ENCODE measurements around the gene PRRG2. TPM values are rescaled to one million over a fixed set of nuclear protein-coding genes. Genes with fewer than 3 reads are reported as not detected.
"Not testable (repeated sequence)": the region's sequence is repeated elsewhere in the genome, so short reads cannot be mapped to it uniquely, and the experiment has no call there.

The PRRG2 gene
- total RNA-seq, 2 experiments from 2014 or later, result 1.5 to 1.6 TPM

GRCh38 chr19:49601482-49602038, 20.4 kb downstream of the PRRG2 start:
- Mint-ChIP-seq H3K4me3 (no peak overlapping the region), H3K4me1 (peaks cover 11% of the 10 kb centered on the region), H3K9me3 (no peaks in the 10 kb centered on the region), H3K27ac (no peak overlapping the region), H3K36me3 (peaks cover 13% of the 10 kb centered on the region), H3K27me3 (no peaks in the 10 kb centered on the region)
- no peak for DNase-seq

DNA sequence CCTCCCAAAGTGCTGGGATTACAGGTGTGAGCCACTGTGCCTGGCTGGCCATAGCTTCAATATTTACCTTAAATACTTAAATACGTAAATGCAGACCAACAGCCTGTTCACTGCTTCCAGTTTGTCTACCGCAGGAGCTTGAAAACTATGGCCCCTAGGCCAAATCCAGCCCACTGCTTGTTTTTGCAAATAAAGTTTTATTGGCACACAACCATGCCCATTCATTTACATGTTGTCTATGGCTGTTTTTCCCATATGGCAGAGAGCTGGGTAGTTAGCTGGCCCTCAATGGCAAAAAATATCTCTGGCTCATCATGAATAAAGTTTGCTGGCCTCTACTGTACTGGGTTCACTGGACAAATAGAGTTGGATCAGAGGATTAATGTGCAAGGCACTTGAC, 21.7 kb downstream of the PRRG2 start:
- H3K27me3 Mint-ChIP-seq, result no peaks in the 10 kb centered on the region
- H3K9me3 Mint-ChIP-seq, result no peaks in the 10 kb centered on the region
- no peak overlapping the region for H3K4me3 Mint-ChIP-seq
- peaks cover 11% of the 10 kb centered on the region for H3K4me1 Mint-ChIP-seq
- peaks cover 13% of the 10 kb centered on the region for H3K36me3 Mint-ChIP-seq
- H3K27ac Mint-ChIP-seq, result no peak overlapping the region
- DNase-seq, result no peak

DNA sequence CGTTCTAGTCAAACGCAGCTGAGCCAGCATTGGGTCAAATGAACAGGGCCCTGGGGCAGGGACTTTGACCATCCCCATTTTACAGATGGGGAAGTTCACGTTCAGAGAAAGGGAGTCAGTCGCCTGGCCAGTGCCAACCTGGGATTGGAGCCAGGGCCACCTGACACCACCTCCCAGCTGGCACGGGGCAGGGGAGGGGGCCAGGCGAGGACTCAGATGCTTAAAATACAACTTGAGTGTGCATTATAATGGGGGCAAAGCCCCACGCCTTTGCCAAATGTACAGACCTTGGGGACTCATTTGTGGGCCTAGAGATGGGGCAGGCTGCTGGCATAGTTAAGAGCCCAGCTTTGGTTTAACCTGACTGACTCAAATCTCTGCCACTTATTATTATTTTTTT, 24.5 kb downstream of the PRRG2 start:
- no peak overlapping the region for H3K4me3 Mint-ChIP-seq
- H3K9me3 Mint-ChIP-seq, result no peaks in the 10 kb centered on the region
- no peaks in the 10 kb centered on the region for H3K27me3 Mint-ChIP-seq
- peaks cover 10% of the 10 kb centered on the region for H3K36me3 Mint-ChIP-seq
- H3K4me1 Mint-ChIP-seq, result peaks cover 2% of the 10 kb centered on the region
- DNase-seq, result no peak
- H3K27ac Mint-ChIP-seq, result no peak overlapping the region

DNA sequence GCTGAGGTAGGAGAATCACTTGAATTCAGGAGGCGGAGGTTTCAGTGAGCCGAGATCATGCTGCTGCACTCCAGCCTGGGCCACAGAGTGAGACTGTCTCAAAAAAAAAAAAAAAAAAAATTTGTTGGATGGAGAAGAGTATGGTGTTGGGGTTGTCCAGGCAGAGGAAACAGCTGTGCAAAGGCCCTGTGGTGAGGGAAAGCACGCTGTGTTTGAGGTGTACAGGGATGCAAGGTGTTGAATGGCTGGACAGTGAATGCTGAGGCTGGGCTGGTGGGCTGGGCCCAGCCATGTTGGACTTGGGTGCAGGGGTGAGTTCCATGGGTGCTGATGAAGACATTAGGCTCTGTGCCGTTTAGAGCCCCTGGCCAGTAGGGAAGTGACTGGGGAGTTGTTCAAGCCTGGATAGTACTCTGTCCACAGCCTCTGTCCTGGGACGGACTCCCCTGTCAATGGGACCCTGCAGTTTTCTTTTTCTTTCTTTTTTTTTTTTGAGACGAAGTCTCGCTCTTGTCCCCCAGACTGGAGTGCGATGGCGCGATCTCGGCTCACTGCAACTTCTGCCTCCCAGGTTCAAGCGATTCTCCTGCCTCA, 28.5 kb downstream of the PRRG2 start:
- no peak for DNase-seq
- Mint-ChIP-seq H3K4me1 (peaks cover 16% of the 10 kb centered on the region), H3K27me3 (no peaks in the 10 kb centered on the region), H3K27ac (no peak overlapping the region), H3K9me3 (no peaks in the 10 kb centered on the region), H3K36me3 (peaks cover 11% of the 10 kb centered on the region), H3K4me3 (no peak overlapping the region)

GRCh38 chr19:49613374-49613773, 32.3 kb downstream of the PRRG2 start:
- Mint-ChIP-seq H3K27ac (peak overlapping the region; percentile 56), H3K4me1 (peaks cover 16% of the 10 kb centered on the region), H3K27me3 (no peaks in the 10 kb centered on the region), H3K4me3 (no peak overlapping the region), H3K9me3 (no peaks in the 10 kb centered on the region), H3K36me3 (peaks cover 27% of the 10 kb centered on the region)
- no peak for DNase-seq

- H3K4me3 Mint-ChIP-seq, result no peak overlapping the region
- no peaks in the 10 kb centered on the region for H3K9me3 Mint-ChIP-seq
- DNase-seq, result peak; percentile 45
- H3K27me3 Mint-ChIP-seq, result no peaks in the 10 kb centered on the region
- H3K27ac Mint-ChIP-seq, result peak overlapping the region; percentile 56
- H3K36me3 Mint-ChIP-seq, result peaks cover 27% of the 10 kb centered on the region
- peaks cover 16% of the 10 kb centered on the region for H3K4me1 Mint-ChIP-seq
Observed at GRCh38 chr19:49614096-49614833, 33.1 kb downstream of the PRRG2 start.

DNA sequence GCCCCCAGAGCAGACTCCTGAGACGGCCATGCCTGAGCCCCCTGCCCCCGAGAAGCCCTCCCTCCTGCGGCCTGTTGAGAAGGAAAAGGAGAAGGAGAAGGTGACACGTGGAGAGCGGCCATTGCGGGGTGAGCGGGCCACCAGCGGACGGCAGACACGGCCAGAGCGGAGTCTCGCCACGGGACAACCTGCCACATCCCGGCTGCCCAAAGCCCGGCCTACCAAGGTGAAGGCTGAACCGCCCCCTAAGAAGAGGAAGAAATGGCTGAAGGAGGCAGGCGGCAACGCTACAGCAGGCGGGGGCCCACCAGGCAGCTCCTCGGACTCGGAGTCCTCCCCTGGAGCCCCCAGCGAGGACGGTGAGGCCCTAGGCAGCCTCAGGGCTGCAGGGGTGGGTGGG, 34.7 kb downstream of the PRRG2 start:
- Mint-ChIP-seq H3K4me1 (peaks cover 16% of the 10 kb centered on the region), H3K9me3 (no peaks in the 10 kb centered on the region), H3K27ac (no peak overlapping the region), H3K36me3 (peaks cover 25% of the 10 kb centered on the region), H3K4me3 (no peak overlapping the region), H3K27me3 (no peaks in the 10 kb centered on the region)
- DNase-seq, result no peak

- H3K36me3 Mint-ChIP-seq, result peaks cover 25% of the 10 kb centered on the region
Observed at GRCh38 chr19:49616532-49616931, 35.4 kb downstream of the PRRG2 start.

DNA sequence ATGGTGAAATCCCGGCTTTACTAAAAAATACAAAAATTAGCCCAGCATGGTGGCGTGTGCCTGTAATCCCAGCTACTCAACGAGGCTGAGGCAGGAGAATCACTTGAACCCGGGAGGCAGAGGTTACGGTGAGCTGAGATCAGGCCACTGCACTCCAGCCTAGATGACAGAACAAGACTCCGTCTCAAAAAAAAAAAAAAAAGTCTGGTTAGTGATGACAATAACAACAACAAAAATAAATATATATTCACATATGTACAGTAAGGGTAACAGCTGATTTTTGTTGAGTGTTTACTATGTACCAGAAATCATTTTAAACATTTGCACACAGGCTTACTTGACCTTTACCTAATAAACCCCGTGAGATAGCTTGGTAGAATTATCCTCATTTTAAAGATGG, 35.8 kb downstream of the PRRG2 start:
- no peaks in the 10 kb centered on the region for H3K27me3 Mint-ChIP-seq
- H3K36me3 Mint-ChIP-seq, result peaks cover 25% of the 10 kb centered on the region
- H3K9me3 Mint-ChIP-seq, result no peaks in the 10 kb centered on the region
- peaks cover 16% of the 10 kb centered on the region for H3K4me1 Mint-ChIP-seq
- H3K27ac Mint-ChIP-seq, result no peak overlapping the region
- DNase-seq, result no peak
- H3K4me3 Mint-ChIP-seq, result no peak overlapping the region

More at GRCh38 chr19:49616532-49616931, 35.4 kb downstream of the PRRG2 start:
- DNase-seq, result no peak
- Mint-ChIP-seq H3K9me3 (no peaks in the 10 kb centered on the region), H3K27me3 (no peaks in the 10 kb centered on the region), H3K27ac (no peak overlapping the region), H3K4me1 (peaks cover 16% of the 10 kb centered on the region), H3K4me3 (no peak overlapping the region)

- H3K4me1 Mint-ChIP-seq, result peaks cover 12% of the 10 kb centered on the region
- DNase-seq, H3K27me3 Mint-ChIP-seq, H3K4me3 Mint-ChIP-seq, H3K9me3 Mint-ChIP-seq: not testable (repeated sequence)
- H3K36me3 Mint-ChIP-seq, result peaks cover 25% of the 10 kb centered on the region
- H3K27ac Mint-ChIP-seq, result peak overlapping the region; percentile 36
Observed at GRCh38 chr19:49617860-49618259, 36.7 kb downstream of the PRRG2 start.

GRCh38 chr19:49624967-49625910, 44.1 kb downstream of the PRRG2 start:
- Mint-ChIP-seq H3K4me3 (no peak overlapping the region), H3K27ac (no peak overlapping the region), H3K4me1 (no peaks in the 10 kb centered on the region), H3K36me3 (peaks cover 12% of the 10 kb centered on the region), H3K27me3 (no peaks in the 10 kb centered on the region), H3K9me3 (no peaks in the 10 kb centered on the region)
- no peak for DNase-seq

DNA sequence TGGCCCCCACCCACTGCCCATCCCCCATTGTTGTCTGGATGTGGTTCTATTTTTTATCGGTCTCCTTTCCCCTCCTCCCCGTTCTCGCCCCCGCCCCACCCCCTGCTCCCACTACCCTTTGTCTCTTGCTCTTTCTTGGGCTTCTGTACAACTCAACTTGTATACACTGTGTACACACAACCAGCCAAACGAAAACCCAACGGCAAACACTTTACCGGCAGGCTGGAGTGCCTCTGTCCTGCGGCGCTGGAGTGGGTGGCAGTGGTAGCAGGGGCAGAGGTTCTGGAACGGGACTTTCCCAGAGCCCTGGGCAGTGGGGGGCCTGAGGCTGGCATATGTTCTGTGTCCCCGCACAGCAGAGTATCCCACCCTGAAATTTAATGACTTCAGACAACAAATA, 45.1 kb downstream of the PRRG2 start:
- Mint-ChIP-seq H3K36me3 (peaks cover 12% of the 10 kb centered on the region), H3K4me1 (no peaks in the 10 kb centered on the region), H3K9me3 (no peaks in the 10 kb centered on the region), H3K4me3 (no peak overlapping the region), H3K27ac (no peak overlapping the region), H3K27me3 (no peaks in the 10 kb centered on the region)
- no peak for DNase-seq

GRCh38 chr19:49629659-49630058, 48.5 kb downstream of the PRRG2 start:
- no peak for DNase-seq
- H3K36me3 Mint-ChIP-seq, result peaks cover 6% of the 10 kb centered on the region
- H3K27me3 Mint-ChIP-seq, result no peaks in the 10 kb centered on the region
- no peaks in the 10 kb centered on the region for H3K4me1 Mint-ChIP-seq
- no peaks in the 10 kb centered on the region for H3K9me3 Mint-ChIP-seq
- no peak overlapping the region for H3K4me3 Mint-ChIP-seq
- H3K27ac Mint-ChIP-seq, result peak overlapping the region; percentile 28

DNA sequence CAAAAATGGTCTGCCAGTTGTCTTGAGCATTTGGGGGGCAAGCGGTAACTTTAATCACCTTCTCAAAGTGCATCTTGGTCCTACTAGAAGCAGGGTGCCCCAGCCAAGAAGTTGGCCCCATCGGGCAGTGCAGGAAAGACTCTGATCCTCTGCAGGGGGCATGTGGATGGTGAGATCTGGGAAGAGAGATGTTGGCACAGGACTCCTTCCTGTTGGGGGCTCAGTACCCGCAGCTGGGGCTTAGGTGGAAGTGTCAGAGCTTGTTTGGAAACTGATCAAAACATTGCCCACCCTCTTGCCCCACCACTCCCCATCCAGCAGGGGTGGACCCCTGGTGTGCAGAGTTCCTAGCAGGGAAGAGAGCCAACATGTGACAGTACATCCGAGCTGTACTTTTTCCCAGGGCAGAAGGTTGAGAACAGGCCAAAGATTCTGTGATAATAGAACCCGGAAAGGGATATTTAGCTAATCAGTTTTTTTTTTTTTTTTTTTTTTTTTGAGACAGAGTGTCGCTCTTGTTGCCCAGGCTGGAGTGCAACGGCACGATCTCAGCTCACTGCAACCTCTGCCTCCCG, 50.0 kb downstream of the PRRG2 start:
- Mint-ChIP-seq H3K4me3 (no peak overlapping the region), H3K4me1 (no peaks in the 10 kb centered on the region), H3K36me3 (peaks cover 6% of the 10 kb centered on the region), H3K27ac (no peak overlapping the region), H3K9me3 (no peaks in the 10 kb centered on the region), H3K27me3 (no peaks in the 10 kb centered on the region)
- DNase-seq, result no peak
